Hepatocyte (in vitro differentiated cells): Measurements from ENCODE around the gene ERCC6L2. TPM values are rescaled to one million over a fixed set of nuclear protein-coding genes. Genes with fewer than 3 reads are reported as not detected.

Experiments used
- DNase-seq: peaks from one replicate; pipeline ENCODE4 v3.0.0-alpha.2; 2016; ENCODE audit warnings: low spot score
- H2AFZ ChIP-seq: fragments of 200-600 bp; sonication (generic); 2 replicates; pipeline ENCODE4 v1.6.0; 2016; ENCODE audit warnings: antibody characterized with exemption, mild to moderate bottlenecking
- H3K27ac ChIP-seq: fragments of 200-600 bp; sonication (generic); 2 replicates; pipeline ENCODE4 v1.5.1; 2016; ENCODE audit warnings: mild to moderate bottlenecking
- H3K27me3 ChIP-seq: fragments of 200-600 bp; sonication (generic); 2 replicates; pipeline ENCODE4 v1.6.1; 2016
- H3K36me3 ChIP-seq: fragments of 200-600 bp; sonication (generic); replicated peaks from 2 replicates; pipeline ENCODE4 v1.5.1; 2016; ENCODE audit warnings: low read depth; ENCODE audit not compliant: insufficient read depth
- H3K4me1 ChIP-seq: fragments of 200-600 bp; sonication (generic); 2 replicates; pipeline ENCODE4 v1.5.1; 2016; ENCODE audit warnings: mild to moderate bottlenecking, moderate library complexity; ENCODE audit not compliant: insufficient read depth
- H3K4me2 ChIP-seq: fragments of 200-600 bp; sonication (generic); 2 replicates; pipeline ENCODE4 v1.6.0; 2016
- H3K4me3 ChIP-seq: fragments of 200-600 bp; sonication (generic); 2 replicates; pipeline ENCODE4 v1.5.1; 2016; ENCODE audit warnings: mild to moderate bottlenecking
- H3K79me2 ChIP-seq: fragments of 200-600 bp; sonication (generic); 2 replicates; pipeline ENCODE4 v1.6.0; 2017; ENCODE audit warnings: mild to moderate bottlenecking
- H3K9me2 ChIP-seq: fragments of 200-600 bp; sonication (generic); replicated peaks from 2 replicates; pipeline ENCODE4 v1.6.0; 2017; ENCODE audit warnings: mild to moderate bottlenecking; ENCODE audit not compliant: insufficient read depth
- H3K9me3 ChIP-seq: fragments of 200-600 bp; sonication (generic); 2 replicates; pipeline ENCODE4 v1.5.1; 2016; ENCODE audit warnings: low read depth, mild to moderate bottlenecking
- H4K20me1 ChIP-seq: fragments of 200-600 bp; sonication (generic); 2 replicates; pipeline ENCODE4 v1.6.0; 2016; ENCODE audit warnings: mild to moderate bottlenecking; ENCODE audit not compliant: insufficient read depth, poor library complexity, severe bottlenecking
- CTCF ChIP-seq: fragments of 200-600 bp; sonication (generic); IDR thresholded peaks from 2 replicates; pipeline ENCODE4 v1.5.1; 2016; ENCODE audit warnings: antibody characterized with exemption, mild to moderate bottlenecking; ENCODE audit not compliant: poor library complexity
- EZH2 ChIP-seq: fragments of 200-600 bp; sonication (generic); IDR thresholded peaks from 2 replicates; pipeline ENCODE4 v1.6.1; 2016; ENCODE audit warnings: antibody characterized with exemption, mild to moderate bottlenecking, borderline replicate concordance
- EZH2phosphoT487 ChIP-seq: fragments of 200-600 bp; sonication (generic); IDR thresholded peaks from one replicate; pipeline ENCODE4 v1.6.1; 2018; ENCODE audit warnings: antibody characterized with exemption, mild to moderate bottlenecking, low read depth, moderate library complexity; ENCODE audit not compliant: unreplicated experiment, severe bottlenecking
- WGBS: methylation state at CpG from one replicate; pipeline ENCODE4 v1.1.6; 2016; ENCODE audit warnings: low lambda C conversion rate; ENCODE audit errors: missing lambda C conversion rate; 5-methylcytosine and 5-hydroxymethylcytosine counted together
- polyA plus RNA-seq: library from polyadenylated mRNA; unstranded; fragments of >200 nt; fragmentation: Nextera tagmentation; extraction: Ambion mirVana; gene quantifications from 2 replicates; pipeline ENCODE4 v1.2.1, GENCODE V29; 2016
- total RNA-seq: library from RNA; depleted of rRNA; stranded (reverse); fragments of >200 nt; gene quantifications from 2 replicates; pipeline ENCODE4 v1.2.3, GENCODE V29; 2014

ERCC6L2 gene
- total and polyA plus RNA-seq, 2 experiments from 2014 or later: 17.6 to 55.7 TPM

- no peaks in the 10 kb centered on the region for H4K20me1 ChIP-seq
- no peak overlapping the region for H3K27ac ChIP-seq
- no peak for TF ChIP-seq EZH2
- TF ChIP-seq CTCF: no peak
- TF ChIP-seq EZH2phosphoT487: no peak
- 84% methylated on average over 4 of the region's 4 CpGs for WGBS
- H3K9me3 ChIP-seq: no peaks in the 10 kb centered on the region
- H3K4me1 ChIP-seq: peaks cover 12% of the 10 kb centered on the region
- no peaks in the 10 kb centered on the region for H3K79me2 ChIP-seq
- H3K36me3 ChIP-seq: peaks cover 3% of the 10 kb centered on the region
- no peak for DNase-seq
- no peaks in the 10 kb centered on the region for H3K9me2 ChIP-seq
- no peak overlapping the region for H3K4me2 ChIP-seq
- H3K4me3 ChIP-seq: no peak overlapping the region
- H3K27me3 ChIP-seq: no peaks in the 10 kb centered on the region
- H2AFZ ChIP-seq: no peak overlapping the region
Measured at GRCh38 chr9:95978106-95978505, 102.6 kb downstream of the ERCC6L2 start.

GRCh38 chr9:95979446-95979845, 104.0 kb downstream of the ERCC6L2 start:
- Histone ChIP-seq H3K27ac (no peak overlapping the region), H3K79me2 (no peaks in the 10 kb centered on the region), H4K20me1 (no peaks in the 10 kb centered on the region), H3K4me3 (no peak overlapping the region), H3K4me2 (no peak overlapping the region), H3K27me3 (no peaks in the 10 kb centered on the region), H3K36me3 (no peaks in the 10 kb centered on the region), H2AFZ (no peak overlapping the region), H3K9me3 (no peaks in the 10 kb centered on the region), H3K9me2 (no peaks in the 10 kb centered on the region), H3K4me1 (peaks cover 12% of the 10 kb centered on the region)
- no peak for DNase-seq
- TF ChIP-seq EZH2: no peak
- no peak for TF ChIP-seq CTCF
- TF ChIP-seq EZH2phosphoT487: no peak
- 78% methylated on average over 4 of the region's 4 CpGs for WGBS

- 52% methylated on average over 8 of the region's 8 CpGs for WGBS
- Histone ChIP-seq H3K9me3 (no peaks in the 10 kb centered on the region), H3K4me1 (peaks cover 12% of the 10 kb centered on the region), H3K9me2 (no peaks in the 10 kb centered on the region), H3K79me2 (no peaks in the 10 kb centered on the region), H3K4me2 (peak overlapping the region; percentile 1), H3K4me3 (no peak overlapping the region), H4K20me1 (no peaks in the 10 kb centered on the region), H2AFZ (no peak overlapping the region), H3K27me3 (no peaks in the 10 kb centered on the region), H3K27ac (peak overlapping the region; percentile 35), H3K36me3 (no peaks in the 10 kb centered on the region)
- TF ChIP-seq CTCF: no peak
- no peak for TF ChIP-seq EZH2phosphoT487
- TF ChIP-seq EZH2: no peak
- DNase-seq: no peak
Measured at GRCh38 chr9:95980262-95981125, 105.0 kb downstream of the ERCC6L2 start.
